Karpas-422 (cell line): ENCODE results near the gene ERLEC1. TPM values are rescaled to one million over a fixed set of nuclear protein-coding genes. Genes with fewer than 3 reads are reported as not detected.
A peak's percentile ranks its signal among the peaks of the same experiment; 100 is the strongest.

Experiments used
- DNase-seq: peaks from one replicate; pipeline ENCODE4 v3.0.0-alpha.2; 2015
- H2AFZ ChIP-seq: fragments of 200-600 bp; sonication (generic); 2 replicates; pipeline ENCODE4 v1.6.1; 2014; ENCODE audit warnings: antibody characterized with exemption, low read length, mixed read lengths
- H3K27ac ChIP-seq: fragments of 200-600 bp; sonication (generic); 2 replicates; pipeline ENCODE4 v1.5.1; 2014; ENCODE audit warnings: mild to moderate bottlenecking, low read length, moderate library complexity
- H3K27me3 ChIP-seq: fragments of 200-600 bp; sonication (generic); 2 replicates; pipeline ENCODE4 v1.6.1; 2014; ENCODE audit warnings: low read length, mixed read lengths
- H3K36me3 ChIP-seq: fragments of 200-600 bp; sonication (generic); 2 replicates; pipeline ENCODE4 v1.6.1; 2014; ENCODE audit warnings: low read length, mixed read lengths; ENCODE audit not compliant: insufficient read depth
- H3K4me1 ChIP-seq: fragments of 200-600 bp; sonication (generic); 2 replicates; pipeline ENCODE4 v1.6.1; 2014; ENCODE audit warnings: mild to moderate bottlenecking, low read length, mixed read lengths
- H3K4me2 ChIP-seq: fragments of 200-600 bp; sonication (generic); 2 replicates; pipeline ENCODE4 v1.6.1; 2014; ENCODE audit warnings: low read length, low read depth, mild to moderate bottlenecking; ENCODE audit not compliant: poor library complexity, severe bottlenecking
- H3K4me3 ChIP-seq: fragments of 200-600 bp; sonication (generic); 2 replicates; pipeline ENCODE4 v1.5.1; 2014; ENCODE audit warnings: mild to moderate bottlenecking, antibody characterized with exemption, low read length, mixed read lengths
- H3K79me2 ChIP-seq: fragments of 200-600 bp; sonication (generic); 2 replicates; pipeline ENCODE4 v1.6.1; 2014; ENCODE audit warnings: mild to moderate bottlenecking, low read length, mixed read lengths
- H3K9ac ChIP-seq: fragments of 200-600 bp; sonication (generic); 2 replicates; pipeline ENCODE4 v1.6.0; 2014; ENCODE audit warnings: low read length
- H3K9me2 ChIP-seq: fragments of 200-600 bp; sonication (generic), shearing (Covaris generic); replicated peaks from 2 replicates; pipeline ENCODE4 v1.6.0; 2014; ENCODE audit warnings: mild to moderate bottlenecking, low read length, moderate library complexity; ENCODE audit not compliant: insufficient read depth
- H3K9me3 ChIP-seq: fragments of 300-700, 200-600 bp; sonication (generic); 2 replicates; pipeline ENCODE4 v1.6.1; 2014; ENCODE audit warnings: low read length, mixed read lengths
- H4K20me1 ChIP-seq: fragments of 200-600 bp; sonication (generic); 2 replicates; pipeline ENCODE4 v1.6.1; 2014; ENCODE audit warnings: mild to moderate bottlenecking, antibody characterized with exemption, low read length, low read depth; ENCODE audit not compliant: insufficient read depth
- total RNA-seq: library from RNA; depleted of rRNA; stranded (reverse); fragments of >200 nt; shearing (Covaris generic); gene quantifications from 2 replicates; pipeline ENCODE4 v1.2.3, GENCODE V29; 2014; ENCODE audit warnings: low replicate concordance

The ERLEC1 gene
- total RNA-seq, 1 experiment from 2014 or later = 54.8 TPM

DNA sequence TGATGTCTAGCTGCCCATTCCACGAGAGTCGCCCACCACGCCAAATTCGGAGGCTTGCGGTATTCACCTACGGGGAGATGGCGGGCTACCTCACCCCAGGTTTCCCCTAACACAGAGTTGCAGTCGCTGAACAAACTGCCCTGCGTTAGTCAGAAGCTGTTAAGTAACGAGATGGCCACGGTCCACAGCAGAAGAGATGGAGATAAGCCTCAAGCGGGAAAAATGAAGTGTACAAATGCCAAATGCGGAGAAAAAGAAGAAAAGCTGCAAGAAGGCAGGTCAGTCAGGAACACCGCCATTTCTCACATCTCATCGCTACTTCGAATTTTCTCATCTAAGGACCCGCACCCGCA, 516 bp upstream of the ERLEC1 start:
- peak overlapping the region; percentile 68; the same call in 1 of the 2 replicates for H2AFZ ChIP-seq
- H3K4me2 ChIP-seq = peak overlapping the region; percentile 90
- H3K9me3 ChIP-seq = no peaks in the 10 kb centered on the region
- H3K27ac ChIP-seq = peak overlapping the region; percentile 77
- H3K79me2 ChIP-seq = peaks cover 99% of the 10 kb centered on the region
- peaks cover 8% of the 10 kb centered on the region; the same call in 1 of the 2 replicates for H4K20me1 ChIP-seq
- H3K9me2 ChIP-seq = no peaks in the 10 kb centered on the region
- peak overlapping the region; percentile 97 for H3K9ac ChIP-seq
- no peaks in the 10 kb centered on the region for H3K27me3 ChIP-seq
- H3K4me1 ChIP-seq = peaks cover 46% of the 10 kb centered on the region
- H3K36me3 ChIP-seq = peaks cover 16% of the 10 kb centered on the region
- H3K4me3 ChIP-seq = peak overlapping the region; percentile 96
- peak; percentile 71 for DNase-seq

GRCh38 chr2:53787614-53788289, 908 bp downstream of the ERLEC1 start:
- peak overlapping the region; percentile 77 for H3K27ac ChIP-seq
- H3K27me3 ChIP-seq = no peaks in the 10 kb centered on the region
- peak overlapping the region; percentile 96 for H3K4me3 ChIP-seq
- H3K4me2 ChIP-seq = peak overlapping the region; percentile 90
- DNase-seq = peak; percentile 56
- no peaks in the 10 kb centered on the region for H3K9me3 ChIP-seq
- H3K9ac ChIP-seq = peak overlapping the region; percentile 97
- peaks cover 99% of the 10 kb centered on the region for H3K79me2 ChIP-seq
- peaks cover 46% of the 10 kb centered on the region for H3K4me1 ChIP-seq
- H3K9me2 ChIP-seq = no peaks in the 10 kb centered on the region
- H2AFZ ChIP-seq = no peak overlapping the region; the same call in 1 of the 2 replicates
- H4K20me1 ChIP-seq = peaks cover 8% of the 10 kb centered on the region; the same call in 1 of the 2 replicates
- H3K36me3 ChIP-seq = peaks cover 1% of the 10 kb centered on the region; the same call in 1 of the 2 replicates

- Histone ChIP-seq H3K4me3 (no peak overlapping the region), H2AFZ (no peak overlapping the region), H3K9me3 (no peaks in the 10 kb centered on the region), H3K79me2 (peaks cover 64% of the 10 kb centered on the region), H4K20me1 (no peaks in the 10 kb centered on the region), H3K27me3 (no peaks in the 10 kb centered on the region), H3K9ac (no peak overlapping the region), H3K9me2 (no peaks in the 10 kb centered on the region), H3K4me1 (peaks cover 18% of the 10 kb centered on the region), H3K27ac (no peak overlapping the region), H3K36me3 (peaks cover 24% of the 10 kb centered on the region; the same call in 1 of the 2 replicates), H3K4me2 (no peak overlapping the region)
- no peak for DNase-seq
Measured at GRCh38 chr2:53793261-53793660, 6.4 kb downstream of the ERLEC1 start.

- no peak overlapping the region for H3K27ac ChIP-seq
- H3K4me2 ChIP-seq = no peak overlapping the region
- H3K79me2 ChIP-seq = peaks cover 58% of the 10 kb centered on the region
- H3K9me2 ChIP-seq = no peaks in the 10 kb centered on the region
- no peak overlapping the region for H2AFZ ChIP-seq
- DNase-seq = no peak
- no peaks in the 10 kb centered on the region for H3K9me3 ChIP-seq
- peaks cover 27% of the 10 kb centered on the region for H3K36me3 ChIP-seq
- H3K9ac ChIP-seq = no peak overlapping the region
- no peaks in the 10 kb centered on the region for H4K20me1 ChIP-seq
- H3K4me3 ChIP-seq = no peak overlapping the region
- H3K4me1 ChIP-seq = peaks cover 12% of the 10 kb centered on the region
- no peaks in the 10 kb centered on the region for H3K27me3 ChIP-seq
Measured at GRCh38 chr2:53793821-53794220, 7.0 kb downstream of the ERLEC1 start.

GRCh38 chr2:53801547-53801946, 14.7 kb downstream of the ERLEC1 start:
- H3K79me2 ChIP-seq = no peaks in the 10 kb centered on the region; the same call in 1 of the 2 replicates
- H3K27me3 ChIP-seq = no peaks in the 10 kb centered on the region
- H3K36me3 ChIP-seq = peaks cover 50% of the 10 kb centered on the region
- no peak overlapping the region for H3K9ac ChIP-seq
- no peaks in the 10 kb centered on the region for H4K20me1 ChIP-seq
- H3K4me2 ChIP-seq = no peak overlapping the region
- no peak overlapping the region for H3K27ac ChIP-seq
- H3K9me3 ChIP-seq = no peaks in the 10 kb centered on the region
- H3K9me2 ChIP-seq = no peaks in the 10 kb centered on the region
- no peak overlapping the region for H2AFZ ChIP-seq
- H3K4me1 ChIP-seq = no peaks in the 10 kb centered on the region
- DNase-seq = no peak
- no peak overlapping the region for H3K4me3 ChIP-seq

- Histone ChIP-seq H3K9me3 (no peaks in the 10 kb centered on the region), H3K4me3 (no peak overlapping the region), H3K9ac (no peak overlapping the region), H3K27me3 (no peaks in the 10 kb centered on the region), H3K27ac (no peak overlapping the region), H4K20me1 (no peaks in the 10 kb centered on the region), H2AFZ (no peak overlapping the region), H3K4me2 (no peak overlapping the region), H3K79me2 (no peaks in the 10 kb centered on the region; the same call in 1 of the 2 replicates), H3K9me2 (no peaks in the 10 kb centered on the region), H3K4me1 (no peaks in the 10 kb centered on the region), H3K36me3 (peaks cover 45% of the 10 kb centered on the region)
- DNase-seq = no peak
Measured at GRCh38 chr2:53802617-53803151, 15.8 kb downstream of the ERLEC1 start.

- Histone ChIP-seq H3K79me2 (no peaks in the 10 kb centered on the region), H3K4me3 (no peak overlapping the region), H3K9me3 (no peaks in the 10 kb centered on the region), H2AFZ (no peak overlapping the region), H3K27me3 (no peaks in the 10 kb centered on the region), H3K9ac (no peak overlapping the region), H4K20me1 (no peaks in the 10 kb centered on the region), H3K36me3 (peaks cover 62% of the 10 kb centered on the region), H3K9me2 (no peaks in the 10 kb centered on the region), H3K4me1 (no peaks in the 10 kb centered on the region), H3K27ac (no peak overlapping the region), H3K4me2 (no peak overlapping the region)
- DNase-seq = no peak
Measured at GRCh38 chr2:53811601-53812000, 24.8 kb downstream of the ERLEC1 start.

GRCh38 chr2:53813151-53813550, 26.3 kb downstream of the ERLEC1 start:
- Histone ChIP-seq H3K9ac (no peak overlapping the region), H3K9me2 (no peaks in the 10 kb centered on the region), H3K27ac (no peak overlapping the region), H3K4me1 (no peaks in the 10 kb centered on the region), H4K20me1 (no peaks in the 10 kb centered on the region), H3K4me3 (no peak overlapping the region), H3K36me3 (peaks cover 62% of the 10 kb centered on the region), H2AFZ (no peak overlapping the region), H3K9me3 (no peaks in the 10 kb centered on the region), H3K27me3 (no peaks in the 10 kb centered on the region), H3K4me2 (no peak overlapping the region), H3K79me2 (no peaks in the 10 kb centered on the region)
- no peak for DNase-seq
